ENCODE measurements around the gene TOR3A.
"Not testable (repeated sequence)": the region's sequence is repeated elsewhere in the genome, so short reads cannot be mapped to it uniquely, and the experiment has no call there.

The TOR3A gene

DNA sequence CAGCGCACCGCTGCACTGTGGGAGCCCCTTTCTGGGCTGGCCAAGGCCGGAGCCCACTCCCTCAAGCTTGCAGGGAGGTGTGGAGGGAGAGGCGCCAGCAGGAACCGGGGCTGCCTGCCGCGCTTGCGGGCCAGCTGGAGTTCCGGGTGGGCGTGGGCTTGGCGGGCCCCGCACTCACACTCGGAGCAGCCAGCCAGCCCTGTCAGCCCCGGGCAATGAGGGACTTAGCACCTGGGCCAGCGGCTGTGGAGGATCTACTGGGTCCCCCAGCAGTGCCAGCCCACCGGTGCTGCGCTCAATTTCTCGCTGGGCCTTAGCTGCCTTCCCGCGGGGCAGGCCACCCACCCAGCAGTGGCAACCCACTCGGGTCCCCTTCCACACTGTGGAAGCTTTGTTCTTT lies 56.9 kb downstream of the TOR3A start:
- not testable (repeated sequence) for H3K27ac ChIP-seq, H3K4me3 ChIP-seq

DNA sequence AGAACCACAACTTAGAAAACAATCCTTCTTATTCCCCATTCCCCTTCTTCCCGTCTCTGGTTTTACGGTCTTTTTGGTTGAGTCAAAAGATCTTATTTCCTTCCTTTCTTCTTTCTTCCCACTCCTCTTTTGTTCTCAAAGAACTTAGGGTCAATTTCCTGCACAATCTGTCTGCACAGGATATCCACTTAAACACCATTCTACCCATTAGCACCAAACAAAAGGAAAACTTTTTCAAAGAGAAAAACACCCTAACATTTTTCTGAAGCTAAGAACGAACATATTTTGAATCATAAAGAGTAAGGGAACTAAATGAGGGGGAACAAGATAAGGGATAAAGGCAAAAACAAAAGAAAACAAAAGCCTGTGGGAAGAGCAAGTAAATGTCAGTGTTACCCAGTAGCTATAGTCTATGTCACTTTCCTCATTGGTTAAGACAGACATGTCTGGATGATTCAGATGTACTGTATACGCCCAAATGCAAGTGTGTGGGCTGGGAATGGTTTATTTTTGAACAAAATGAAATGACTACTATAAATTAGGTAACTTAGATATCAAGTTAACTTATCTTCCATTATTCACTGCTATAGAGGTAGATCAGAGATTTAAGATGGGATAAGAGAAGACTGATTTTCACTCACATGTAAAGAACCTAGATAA lies 59.9 kb downstream of the TOR3A start:
- peak overlapping the region; percentile 7 to 32 (median 21) for H3K4me3 ChIP-seq
- peak overlapping the region in 19 of 21 experiments; percentile 26 to 94 (median 74) for H3K27ac ChIP-seq

DNA sequence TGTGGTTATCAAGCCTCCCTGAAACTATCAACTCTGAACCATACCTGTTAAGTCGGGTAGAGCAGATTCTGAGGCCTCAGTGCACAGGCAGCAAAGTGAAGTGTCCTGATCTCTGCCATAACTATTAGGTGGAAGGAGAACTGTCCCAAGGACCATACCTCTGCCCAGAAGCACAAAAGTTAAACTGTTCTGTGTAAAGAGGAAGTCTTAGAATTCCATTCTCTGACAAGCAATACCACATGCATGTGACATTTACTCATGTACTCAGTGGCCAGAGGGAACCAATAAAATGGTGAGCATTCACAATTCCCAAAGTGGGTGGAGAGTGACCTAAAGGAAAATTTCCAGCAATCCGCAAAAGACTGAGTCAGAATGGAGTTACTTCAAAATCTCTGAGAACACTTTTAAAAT lies 61.0 kb downstream of the TOR3A start:
- peak overlapping the region; percentile 1 to 32 (median 21) for H3K4me3 ChIP-seq
- H3K27ac ChIP-seq: peak overlapping the region in 20 of 21 experiments; percentile 10 to 94 (median 74)

DNA sequence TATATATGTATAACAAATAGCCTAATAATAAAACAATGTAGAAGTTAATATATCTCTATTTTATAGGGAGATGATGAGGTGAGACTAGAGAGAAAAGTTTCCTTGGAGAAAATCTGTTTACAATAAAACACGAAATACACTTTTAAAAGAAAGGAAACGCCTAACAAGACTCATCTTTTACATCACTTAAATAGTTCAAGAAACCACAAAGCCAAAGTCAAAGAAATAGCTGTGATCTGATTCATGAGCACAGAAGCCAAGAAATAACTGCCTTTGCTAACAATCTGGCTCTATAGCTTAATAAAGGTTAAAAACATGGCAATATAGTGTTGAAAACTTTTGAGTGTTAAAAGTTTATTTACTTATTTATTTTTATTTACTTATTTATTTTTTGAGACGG lies 61.5 kb downstream of the TOR3A start:
- peak overlapping the region in 19 of 21 experiments; percentile 38 to 94 (median 75) for H3K27ac ChIP-seq
- H3K4me3 ChIP-seq: no peak overlapping the region

DNA sequence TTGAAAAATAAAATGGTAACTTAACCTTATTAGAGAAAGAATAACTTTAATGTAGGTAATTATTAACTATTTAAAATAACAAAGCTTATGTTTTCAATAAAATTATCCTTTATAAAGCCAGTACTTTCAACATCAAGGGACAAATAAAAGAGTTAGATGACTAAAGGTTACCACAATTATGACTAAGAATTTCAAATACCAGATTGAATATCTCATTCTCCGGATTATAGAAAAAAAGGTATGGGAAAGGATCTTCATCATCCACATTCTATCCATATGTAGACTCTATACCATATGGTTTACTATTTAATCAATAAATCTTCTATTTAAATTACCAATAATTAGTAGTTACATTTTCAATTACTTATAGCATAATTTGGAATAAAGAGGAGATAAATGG lies 62.8 kb downstream of the TOR3A start:
- H3K4me3 ChIP-seq: no peak overlapping the region
- H3K27ac ChIP-seq: peak overlapping the region in 3 of 21 experiments; percentile 75 to 89 (median 86)

DNA sequence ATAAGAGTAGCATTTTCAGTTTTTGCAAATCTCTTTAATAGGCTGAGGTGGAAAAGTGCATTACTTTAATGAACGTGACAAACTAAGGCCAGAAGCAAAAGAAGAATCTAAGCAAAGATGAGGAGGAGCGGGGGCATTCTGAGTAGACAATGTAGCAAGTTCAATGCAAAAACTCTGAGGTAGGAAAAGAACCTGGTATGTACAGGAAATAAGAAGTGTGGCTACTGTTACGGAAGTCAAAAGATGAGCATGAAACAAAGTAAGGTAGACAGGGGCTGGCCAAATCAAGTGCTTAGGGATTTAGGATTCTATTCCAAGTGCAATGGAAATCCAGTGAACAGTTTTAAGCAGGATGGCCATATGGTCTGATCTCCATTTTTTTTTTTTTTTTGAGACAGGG lies 63.7 kb downstream of the TOR3A start:
- Histone ChIP-seq H3K4me3 (no peak overlapping the region), H3K27ac (no peak overlapping the region)

Measured in skin epidermis (tissue), 12 donors.